OCI-LY3 (cell line): Measurements from ENCODE around the gene PIK3IP1.

Experiments used
- CTCF ChIP-seq: fragments of 200-600, 300-600 bp; sonication (generic); IDR thresholded peaks from 2 replicates; pipeline ENCODE4 v1.5.1; 2014; ENCODE audit warnings: antibody characterized with exemption, low read length, low read depth
- EZH2phosphoT487 ChIP-seq: fragments of 200-600 bp; shearing (Covaris generic); IDR thresholded peaks from 2 replicates; pipeline ENCODE4 v1.6.1; 2018; ENCODE audit warnings: antibody characterized with exemption, mixed run types, low read depth

GRCh38 chr22:31287818-31288495, 4.3 kb downstream of the PIK3IP1 start:
- TF ChIP-seq CTCF (no peak), EZH2phosphoT487 (no peak)
